Mammary epithelial cell (primary cell): ENCODE data around the gene GGA3.

ENCODE experiments used
- CTCF ChIP-seq, 2 donors: IDR thresholded peaks in 1 of 2; conservative IDR thresholded peaks in 1 of 2; 2 replicates each; pipeline ENCODE4 v1.5.1; 2011 to 2012; ENCODE audit warnings: inconsistent platforms in 2 of 2, low read length in 2 of 2, mild to moderate bottlenecking in 2 of 2, control low read depth in 1 of 2, low read depth in 1 of 2; ENCODE audit not compliant: insufficient read depth in 1 of 2; ENCODE audit errors: extremely low read depth in 1 of 2
- EZH2 ChIP-seq: IDR thresholded peaks from 2 replicates; pipeline ENCODE4 v1.6.1; 2012; ENCODE audit warnings: low read length, inconsistent platforms, borderline replicate concordance

GRCh38 chr17:75300280-75300679 is 38.9 kb upstream of the GGA3 start:
- TF ChIP-seq CTCF (conservative IDR thresholded peaks at IDR 0.05 in 1 of 2, IDR thresholded peaks at IDR 0.05 in 1 of 2; ENCODE audit: extremely low read depth in 1 of 2, insufficient read depth in 1 of 2, low read depth in 1 of 2, low read length in 2 of 2), result no peak
- no peak for TF ChIP-seq EZH2
